Neuronal stem cell (in vitro differentiated cells): ENCODE results near the gene KIF1A.

ENCODE experiments used
- DNase-seq: peaks from one replicate; pipeline ENCODE4 v3.0.0-alpha.2; 2013; ENCODE audit warnings: low spot score
- H2AFZ ChIP-seq: one replicate; pipeline ENCODE4 v1.6.1; 2013; ENCODE audit warnings: mild to moderate bottlenecking, low read length, inconsistent platforms
- H2AK5ac ChIP-seq: 2 replicates; pipeline ENCODE4 v1.6.1; 2013; ENCODE audit warnings: low read depth, mild to moderate bottlenecking, inconsistent platforms, low read length, moderate library complexity, mixed read lengths
- H2BK120ac ChIP-seq: 2 replicates; pipeline ENCODE4 v1.6.1; 2013; ENCODE audit warnings: low read depth, mild to moderate bottlenecking, inconsistent platforms, low read length, moderate library complexity, mixed read lengths
- H2BK12ac ChIP-seq: one replicate; pipeline ENCODE4 v1.6.1; 2013; ENCODE audit warnings: low read length, inconsistent platforms
- H2BK15ac ChIP-seq: 2 replicates; pipeline ENCODE4 v1.6.1; 2013; ENCODE audit warnings: mild to moderate bottlenecking, low read length, inconsistent platforms, mixed read lengths
- H2BK5ac ChIP-seq: one replicate; pipeline ENCODE4 v1.6.1; 2013; ENCODE audit warnings: inconsistent platforms, mild to moderate bottlenecking, low read length, moderate library complexity
- H3K14ac ChIP-seq: one replicate; pipeline ENCODE4 v1.6.1; 2013; ENCODE audit warnings: low read length, inconsistent platforms
- H3K18ac ChIP-seq: 2 replicates; pipeline ENCODE4 v1.6.1; 2013; ENCODE audit warnings: low read length, inconsistent platforms
- H3K23ac ChIP-seq: 2 replicates; pipeline ENCODE4 v1.6.1; 2013; ENCODE audit warnings: low read depth, mild to moderate bottlenecking, mixed read lengths, low read length, inconsistent platforms; ENCODE audit not compliant: poor library complexity
- H3K27ac ChIP-seq: replicated peaks from 3 replicates; pipeline ENCODE4 v1.5.1; 2013; ENCODE audit warnings: low read length, inconsistent platforms
- H3K27me3 ChIP-seq, 3 experiments: 2 replicates each; pipeline ENCODE4 v1.6.1; 2013; ENCODE audit warnings: low read length in 3 of 3, mild to moderate bottlenecking in 2 of 3, inconsistent platforms in 1 of 3, low read depth in 1 of 3, mixed read lengths in 1 of 3, moderate library complexity in 1 of 3; ENCODE audit not compliant: control insufficient read depth in 3 of 3, insufficient read depth in 3 of 3
- H3K36me3 ChIP-seq, 2 donors: replicated peaks in 1 of 2; 2 replicates each; pipeline ENCODE4 v1.6.1; 2013; ENCODE audit warnings: low read length in 2 of 2; ENCODE audit not compliant: control insufficient read depth in 2 of 2, insufficient read depth in 2 of 2
- H3K4ac ChIP-seq: 2 replicates; pipeline ENCODE4 v1.6.1; 2013; ENCODE audit warnings: inconsistent platforms, mild to moderate bottlenecking, low read length, moderate library complexity
- H3K4me1 ChIP-seq, 2 donors: 1 replicate in 1 of 2; 2 replicates in 1 of 2; pipeline ENCODE4 v1.6.1; 2013; ENCODE audit warnings: low read length in 2 of 2, low read depth in 1 of 2; ENCODE audit not compliant: control insufficient read depth in 2 of 2, insufficient read depth in 1 of 2
- H3K4me2 ChIP-seq: one replicate; pipeline ENCODE4 v1.6.1; 2013; ENCODE audit warnings: mild to moderate bottlenecking, low read length, inconsistent platforms; ENCODE audit not compliant: insufficient read depth, poor library complexity, severe bottlenecking
- H3K4me3 ChIP-seq, 2 donors: 2 replicates each; pipeline ENCODE4 v1.5.1; 2013; ENCODE audit warnings: low read length in 2 of 2, mild to moderate bottlenecking in 2 of 2, inconsistent platforms in 1 of 2, moderate library complexity in 1 of 2
- H3K79me1 ChIP-seq: one replicate; pipeline ENCODE4 v1.6.1; 2013; ENCODE audit warnings: low read depth, mild to moderate bottlenecking, inconsistent platforms, low read length, moderate library complexity
- H3K9ac ChIP-seq: one replicate; pipeline ENCODE4 v1.6.1; 2013; ENCODE audit warnings: mild to moderate bottlenecking, low read depth, low read length, inconsistent platforms; ENCODE audit not compliant: poor library complexity
- H3K9me3 ChIP-seq, 2 donors: replicated peaks in 1 of 2; 2 replicates each; pipeline versions ENCODE3 to v1.6.1; 2013; ENCODE audit warnings: low read length in 2 of 2, mild to moderate bottlenecking in 2 of 2, inconsistent platforms in 1 of 2, low read depth in 1 of 2, mixed read lengths in 1 of 2, moderate library complexity in 1 of 2; ENCODE audit not compliant: control insufficient read depth in 2 of 2, insufficient read depth in 1 of 2
- H4K8ac ChIP-seq: one replicate; pipeline ENCODE4 v1.6.1; 2013; ENCODE audit warnings: low read depth, mild to moderate bottlenecking, inconsistent platforms, low read length, moderate library complexity
- H4K91ac ChIP-seq: one replicate; pipeline ENCODE4 v1.6.1; 2013; ENCODE audit warnings: low read length, low read depth, mild to moderate bottlenecking, inconsistent platforms; ENCODE audit not compliant: poor library complexity
- WGBS, 2 donors: extraction: QIAGEN DNeasy Blood & Tissue Kit; methylation state at CpG; one replicate each; pipeline ENCODE4 v1.1.7; 2013; ENCODE audit warnings: missing lambda C conversion rate in 2 of 2, mixed read lengths in 1 of 2; ENCODE audit not compliant: insufficient read length in 2 of 2, insufficient replicate concordance in 1 of 2; ENCODE audit errors: extremely low coverage in 2 of 2; 5-methylcytosine and 5-hydroxymethylcytosine counted together

KIF1A gene

DNA sequence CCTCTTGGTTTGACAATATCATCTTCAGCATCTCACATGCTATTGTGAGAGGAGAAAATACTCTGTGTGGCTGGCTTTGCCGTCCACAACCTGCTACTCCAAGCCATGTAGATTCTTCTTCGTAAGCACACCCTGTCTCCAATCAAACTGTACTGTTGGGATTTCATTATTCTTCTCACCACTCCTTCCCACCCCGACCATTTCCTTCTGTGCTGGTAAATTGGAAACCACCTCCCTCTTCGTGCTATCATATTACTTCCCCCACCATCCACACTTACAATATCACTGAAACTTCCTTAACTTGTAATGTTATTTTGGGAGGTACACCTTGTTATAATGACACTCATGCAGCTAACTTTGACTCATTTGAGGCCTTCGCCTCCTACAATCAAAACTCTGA is 45.4 kb upstream of the KIF1A start:
- Histone ChIP-seq H4K91ac (no peak overlapping the region), H3K4ac (no peak overlapping the region), H2BK120ac (no peak overlapping the region), H3K14ac (no peak overlapping the region), H2AK5ac (no peak overlapping the region), H3K27ac (no peak overlapping the region), H3K4me2 (no peak overlapping the region), H4K8ac (no peak overlapping the region), H3K9me3 (no peaks in the 10 kb centered on the region), H2BK15ac (no peak overlapping the region), H2AFZ (no peak overlapping the region), H3K18ac (no peak overlapping the region), H3K4me3 (no peak overlapping the region), H3K9ac (no peak overlapping the region), H3K27me3 (peaks cover 0 to 71% (median 0%) of the 10 kb centered on the region in 3 experiments), H3K23ac (no peak overlapping the region), H3K79me1 (no peaks in the 10 kb centered on the region), H3K36me3 (no peaks in the 10 kb centered on the region), H2BK12ac (no peak overlapping the region), H3K4me1 (peaks cover 0 to 4% of the 10 kb centered on the region in 2 donors), H2BK5ac (no peak overlapping the region)
- no CpG with 5 or more reads among the region's 5 CpGs for WGBS, 2 donors
- no peak for DNase-seq

DNA sequence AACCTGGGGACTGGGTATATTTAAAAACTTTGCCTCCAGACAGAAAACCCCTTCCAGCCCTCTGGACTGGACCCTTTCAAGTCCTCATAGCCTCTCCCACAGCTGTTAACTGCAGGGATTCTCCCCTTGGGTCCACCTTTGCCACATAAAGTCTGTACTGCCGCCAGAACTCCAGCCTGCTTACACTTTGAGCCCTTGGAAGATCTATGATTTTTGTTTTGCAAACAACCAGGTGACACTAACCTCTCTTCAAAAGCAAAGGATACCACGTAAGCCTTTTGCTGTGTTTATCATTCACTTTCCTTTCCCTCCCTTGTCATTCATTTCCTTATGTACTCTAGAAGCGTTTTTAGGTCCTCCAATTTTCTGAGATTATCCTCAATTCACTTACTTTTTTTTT is 44.5 kb upstream of the KIF1A start:
- Histone ChIP-seq H3K14ac (no peak overlapping the region), H3K4me2 (no peak overlapping the region), H2BK120ac (no peak overlapping the region), H3K23ac (no peak overlapping the region), H3K36me3 (no peaks in the 10 kb centered on the region), H2BK5ac (no peak overlapping the region), H3K4me3 (no peak overlapping the region), H4K91ac (no peak overlapping the region), H3K9me3 (no peaks in the 10 kb centered on the region), H3K27me3 (peaks cover 0 to 68% (median 0%) of the 10 kb centered on the region in 3 experiments), H2AFZ (no peak overlapping the region), H3K4ac (no peak overlapping the region), H2AK5ac (no peak overlapping the region), H4K8ac (no peak overlapping the region), H3K79me1 (no peaks in the 10 kb centered on the region), H3K4me1 (peaks cover 0 to 4% of the 10 kb centered on the region in 2 donors), H3K18ac (no peak overlapping the region), H3K27ac (no peak overlapping the region), H2BK15ac (no peak overlapping the region), H3K9ac (no peak overlapping the region), H2BK12ac (no peak overlapping the region)
- no peak for DNase-seq
- no CpG with 5 or more reads among the region's 3 CpGs for WGBS, 2 donors

DNA sequence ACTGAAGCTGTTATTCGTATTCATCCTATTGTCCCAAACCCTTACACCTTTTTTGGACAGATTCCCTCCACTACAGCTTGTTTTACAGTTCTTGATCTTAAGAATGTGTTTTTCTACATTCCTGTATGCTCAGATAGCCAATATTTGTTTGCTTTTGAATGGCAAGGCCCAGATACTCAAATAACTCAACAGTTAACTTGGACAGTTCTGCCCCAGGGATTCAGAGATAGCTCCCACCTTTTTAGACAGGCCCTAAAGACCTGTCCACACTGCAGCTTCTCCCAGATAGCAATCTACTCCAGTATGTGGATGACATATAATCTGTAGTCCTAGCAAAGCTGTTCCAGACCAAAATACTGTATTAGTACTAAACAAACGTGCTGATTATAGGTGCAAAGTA is 41.5 kb upstream of the KIF1A start:
- Histone ChIP-seq H2BK120ac (no peak overlapping the region), H3K4me1 (no peaks in the 10 kb centered on the region)
- no CpG with 5 or more reads among the region's 2 CpGs for WGBS, 2 donors

GRCh38 chr2:240858871-240859270 is 38.9 kb upstream of the KIF1A start:
- Histone ChIP-seq H3K27ac (no peak overlapping the region), H3K4ac (no peak overlapping the region), H2BK120ac (no peak overlapping the region), H3K36me3 (no peaks in the 10 kb centered on the region), H2BK15ac (no peak overlapping the region), H2AK5ac (no peak overlapping the region), H2AFZ (no peak overlapping the region), H4K91ac (no peak overlapping the region), H3K9me3 (peaks cover 0 to 3% of the 10 kb centered on the region in 2 donors), H3K79me1 (no peaks in the 10 kb centered on the region), H3K27me3 (peaks cover 0 to 54% (median 0%) of the 10 kb centered on the region in 3 experiments), H3K4me1 (no peaks in the 10 kb centered on the region), H4K8ac (no peak overlapping the region), H3K14ac (no peak overlapping the region), H3K4me3 (no peak overlapping the region), H3K9ac (no peak overlapping the region), H3K18ac (no peak overlapping the region), H3K4me2 (no peak overlapping the region), H2BK5ac (no peak overlapping the region), H3K23ac (no peak overlapping the region), H2BK12ac (no peak overlapping the region)
- no CpG with 5 or more reads among the region's 10 CpGs for WGBS, 2 donors
- DNase-seq = no peak

More for the DNA sequence above, 41.5 kb upstream of the KIF1A start:
- H3K9ac ChIP-seq = no peak overlapping the region
- H3K4me2 ChIP-seq = no peak overlapping the region
- no peak overlapping the region for H2BK5ac ChIP-seq
- no peak overlapping the region for H3K14ac ChIP-seq
- H3K18ac ChIP-seq = no peak overlapping the region
- DNase-seq = no peak
- H4K91ac ChIP-seq = no peak overlapping the region
- no peak overlapping the region for H3K27ac ChIP-seq
- H3K79me1 ChIP-seq = no peaks in the 10 kb centered on the region
- no peak overlapping the region for H4K8ac ChIP-seq
- no peaks in the 10 kb centered on the region for H3K36me3 ChIP-seq
- H2BK12ac ChIP-seq = no peak overlapping the region
- peaks cover 0 to 59% (median 0%) of the 10 kb centered on the region in 3 experiments for H3K27me3 ChIP-seq
- no peak overlapping the region for H2BK15ac ChIP-seq
- no peak overlapping the region for H3K4ac ChIP-seq
- no peak overlapping the region for H2AFZ ChIP-seq
- H3K9me3 ChIP-seq = no peaks in the 10 kb centered on the region
- no peak overlapping the region for H3K23ac ChIP-seq
- H2AK5ac ChIP-seq = no peak overlapping the region
- no peak overlapping the region for H3K4me3 ChIP-seq
